Heart left ventricle (tissue), 13 donors: ENCODE data around the gene RABGGTB.

ENCODE experiments used
- CTCF ChIP-seq, 12 donors: fragments of 200-600 bp; sonication (generic) in 4 of 12; IDR thresholded peaks; one replicate each; pipeline versions ENCODE4 v1.5.0 to v1.8.0; 2018 to 2022; ENCODE audit warnings: antibody characterized with exemption in 12 of 12, mild to moderate bottlenecking in 5 of 12
- POLR2A ChIP-seq, 2 donors: fragments of 450-650 bp; IDR thresholded peaks; one replicate each; pipeline ENCODE4 v1.6.1; 2017; ENCODE audit warnings: antibody characterized with exemption in 2 of 2, mild to moderate bottlenecking in 2 of 2, moderate library complexity in 2 of 2
- donor health status: ischemic (EF 13 %, LVEDD 7.1; RV severe dilation, severe dysfunction).
- donor health status: DM: no; HTN: yes; CAD: no.
- donor health status: DM: no; HTN: no; CAD: no.
- donor health status: ischemic (EF 25% LVEDD 6.9; RV normal size, moderate dysfunction).
- donor health status: ischemic (EF 25% LVEDD 5.7; RV mildly dilated, moderate dysfunction).
- donor health status: ischemic (EF 35%, LVEDD 5.7; RV mildly dilated, moderate dysfunction).
- donor health status: nonischemic (EF 11% LVEDD 7.7; RV severe dilation, severe dysfunction).
- donor health status: DM: yes; HTN: yes; CAD: no.
- donor health status: PGD.
- donor health status: ischemic (EF 29% LVEDD 5.4; RV normal size, mild dysfunction).
- donor health status: nonischemic (EF 23%, LVEDD 6.1; RV moderate dilation, normal function).

- TF ChIP-seq CTCF (IDR thresholded peaks at IDR 0.05): no peak
- no peak for TF ChIP-seq POLR2A (IDR thresholded peaks at IDR 0.05)
These were observed 55.4 kb downstream of the RABGGTB start for GRCh38 chr1:75841421-75841820.
